ENCODE measurements around the gene VAMP7.

DNA sequence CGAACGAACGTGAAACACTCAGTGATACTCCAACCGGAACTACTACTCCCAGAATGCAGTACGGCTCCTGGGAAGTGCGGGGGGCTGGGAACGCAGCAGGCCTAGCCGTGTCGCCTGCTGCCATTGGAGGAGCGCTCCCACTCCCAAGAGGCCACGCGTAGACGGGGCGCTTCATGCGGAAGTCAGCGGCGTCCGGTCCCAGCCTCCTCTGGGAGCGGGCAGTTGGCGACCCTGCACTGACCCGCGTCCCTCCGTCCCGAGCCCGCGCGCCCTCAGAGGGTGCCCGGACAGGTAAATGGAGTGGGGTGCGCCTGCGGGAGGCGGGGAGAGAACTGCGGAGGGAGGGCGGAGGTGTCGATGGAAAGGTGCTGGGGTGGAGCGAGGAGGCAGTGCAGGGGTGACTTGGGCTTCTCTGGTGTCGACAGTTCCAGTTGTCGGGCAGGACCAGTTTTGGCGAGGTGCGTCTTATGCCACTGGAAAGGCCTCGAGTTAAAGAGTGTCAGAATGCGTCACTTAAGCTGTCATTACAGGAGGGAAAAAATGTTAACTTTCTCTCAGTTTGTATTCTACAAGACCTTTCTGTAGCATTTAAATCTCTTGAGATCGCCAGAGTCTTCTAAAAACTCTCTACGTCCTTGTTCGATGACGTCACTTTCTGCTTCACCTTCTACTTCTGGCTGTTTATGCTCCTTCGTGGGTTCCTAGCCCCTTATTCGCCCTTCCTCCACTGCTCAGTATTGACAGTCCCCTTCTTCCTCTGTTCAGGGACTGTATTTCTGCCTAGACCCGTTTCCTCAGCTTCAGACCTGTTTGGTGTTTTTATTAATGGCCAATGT lies at the start of gene VAMP7:
- TF ChIP-seq CTCF (IDR thresholded peaks at IDR 0.05) (no peak), POLR2A (IDR thresholded peaks at IDR 0.05) (no peak), EP300 (IDR thresholded peaks at IDR 0.05) (no peak)
